ENCODE data around the gene CORIN. TPM values are rescaled to one million over a fixed set of nuclear protein-coding genes. Genes with fewer than 3 reads are reported as not detected.
"Not testable (repeated sequence)": the region's sequence is repeated elsewhere in the genome, so short reads cannot be mapped to it uniquely, and the experiment has no call there.

The CORIN gene
- polyA plus RNA-seq, 1 donor (not counting 4 experiments of a cell fraction or from before 2014, with no cell fraction given) = 0.14 TPM

DNA sequence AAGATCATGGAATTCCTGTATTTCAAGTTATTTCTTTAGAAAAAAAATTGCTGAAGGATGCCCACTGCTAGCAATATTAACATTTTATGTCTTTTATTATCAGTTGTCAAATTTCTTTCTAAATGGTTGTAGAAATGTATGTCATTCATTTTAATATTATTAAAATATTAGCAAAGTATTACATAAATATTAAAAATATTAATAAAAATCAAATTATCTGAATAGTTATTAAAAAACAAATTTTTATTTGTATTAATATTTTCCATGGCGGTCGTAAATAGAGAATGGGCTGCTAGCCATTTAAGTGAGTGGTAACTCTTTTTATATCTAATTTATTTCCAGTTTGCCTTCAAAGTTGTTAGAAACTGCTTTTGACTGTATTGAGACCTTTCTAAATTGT is 280.6 kb downstream of the CORIN start:
- FAIRE-seq = no peak
- no peak for DNase-seq (ENCODE audit: low read depth, low spot score)
- TF ChIP-seq EZH2 (IDR thresholded peaks at IDR 0.05; ENCODE audit: low read length) = no peak
- dilution Hi-C loops (cut with MboI; ENCODE audit: extremely low pct_ligation_motif_present, low sequenced_read_pairs) = no loop called here
- Histone ChIP-seq H3K9me3 (ENCODE audit: control insufficient read depth, low read depth, low read length) (no peaks in the 10 kb centered on the region), H3K9ac (ENCODE audit: control insufficient read depth, extremely low read depth, insufficient read depth, low read length) (no peak overlapping the region), H2AFZ (ENCODE audit: control insufficient read depth, low read length) (no peak overlapping the region), H3K4me3 (ENCODE audit: control insufficient read depth in 2 of 3, extremely low read depth in 1 of 3, insufficient read depth in 2 of 3, low read depth in 1 of 3, low read length in 3 of 3) (no peak overlapping the region), H3K4me1 (ENCODE audit: control insufficient read depth, extremely low read depth, insufficient read depth, low read length) (peaks cover 34% of the 10 kb centered on the region), H3K36me3 (ENCODE audit: control insufficient read depth in 2 of 2, extremely low read depth in 1 of 2, insufficient read depth in 2 of 2, low read length in 2 of 2) (peaks cover 17 to 19% of the 10 kb centered on the region in 2 experiments), H4K20me1 (ENCODE audit: control insufficient read depth, extremely low read depth, insufficient read depth, low read length) (no peaks in the 10 kb centered on the region), H3K79me2 (ENCODE audit: control insufficient read depth, insufficient read depth, low read length) (no peaks in the 10 kb centered on the region), H3K9me1 (ENCODE audit: control insufficient read depth, extremely low read depth, insufficient read depth, low read length) (no peaks in the 10 kb centered on the region), H3K27me3 (ENCODE audit: control insufficient read depth, extremely low read depth, insufficient read depth, low read length) (no peaks in the 10 kb centered on the region), H3K27ac (ENCODE audit: control insufficient read depth, insufficient read depth, low read length) (no peak overlapping the region), H3K4me2 (ENCODE audit: control insufficient read depth, extremely low read depth, insufficient read depth, low read depth, low read length) (no peak overlapping the region)

DNA sequence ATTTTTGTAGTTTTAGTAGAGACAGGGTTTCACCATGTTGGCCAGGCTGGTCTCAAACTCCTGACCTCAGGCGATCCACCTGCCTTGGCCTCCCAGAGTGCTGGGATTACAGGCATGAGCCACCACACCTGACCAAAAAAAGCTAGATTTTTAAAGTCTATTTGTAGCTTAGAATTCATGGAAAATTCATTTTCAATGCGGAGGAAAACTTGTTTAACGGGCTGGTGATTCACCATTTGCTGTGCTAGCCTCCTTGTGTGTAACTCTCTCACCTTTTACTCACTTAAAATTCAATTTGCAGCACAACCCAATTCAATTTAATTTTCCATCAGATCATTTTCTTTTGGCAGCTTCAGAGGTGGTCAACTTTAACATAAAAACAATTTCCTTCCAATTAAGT is 281.9 kb downstream of the CORIN start:
- DNase-seq (ENCODE audit: low read depth, low spot score); H3K27me3 ChIP-seq (ENCODE audit: control insufficient read depth, extremely low read depth, insufficient read depth, low read length); H3K4me3 ChIP-seq (ENCODE audit: control insufficient read depth in 2 of 3, extremely low read depth in 1 of 3, insufficient read depth in 2 of 3, low read depth in 1 of 3, low read length in 3 of 3); H3K27ac ChIP-seq (ENCODE audit: control insufficient read depth, insufficient read depth, low read length); H2AFZ ChIP-seq (ENCODE audit: control insufficient read depth, low read length); H3K9me1 ChIP-seq (ENCODE audit: control insufficient read depth, extremely low read depth, insufficient read depth, low read length); H3K79me2 ChIP-seq (ENCODE audit: control insufficient read depth, insufficient read depth, low read length); dilution Hi-C loops (cut with MboI; ENCODE audit: extremely low pct_ligation_motif_present, low sequenced_read_pairs); H3K9me3 ChIP-seq (ENCODE audit: control insufficient read depth, low read depth, low read length); FAIRE-seq; H4K20me1 ChIP-seq (ENCODE audit: control insufficient read depth, extremely low read depth, insufficient read depth, low read length); H3K9ac ChIP-seq (ENCODE audit: control insufficient read depth, extremely low read depth, insufficient read depth, low read length): not testable (repeated sequence)
- H3K36me3 ChIP-seq (ENCODE audit: control insufficient read depth in 2 of 2, extremely low read depth in 1 of 2, insufficient read depth in 2 of 2, low read length in 2 of 2) = peaks cover 15 to 19% of the 10 kb centered on the region in 2 experiments
- peak overlapping the region; percentile 25 for H3K4me2 ChIP-seq (ENCODE audit: control insufficient read depth, extremely low read depth, insufficient read depth, low read depth, low read length)
- peaks cover 47% of the 10 kb centered on the region for H3K4me1 ChIP-seq (ENCODE audit: control insufficient read depth, extremely low read depth, insufficient read depth, low read length)

DNA sequence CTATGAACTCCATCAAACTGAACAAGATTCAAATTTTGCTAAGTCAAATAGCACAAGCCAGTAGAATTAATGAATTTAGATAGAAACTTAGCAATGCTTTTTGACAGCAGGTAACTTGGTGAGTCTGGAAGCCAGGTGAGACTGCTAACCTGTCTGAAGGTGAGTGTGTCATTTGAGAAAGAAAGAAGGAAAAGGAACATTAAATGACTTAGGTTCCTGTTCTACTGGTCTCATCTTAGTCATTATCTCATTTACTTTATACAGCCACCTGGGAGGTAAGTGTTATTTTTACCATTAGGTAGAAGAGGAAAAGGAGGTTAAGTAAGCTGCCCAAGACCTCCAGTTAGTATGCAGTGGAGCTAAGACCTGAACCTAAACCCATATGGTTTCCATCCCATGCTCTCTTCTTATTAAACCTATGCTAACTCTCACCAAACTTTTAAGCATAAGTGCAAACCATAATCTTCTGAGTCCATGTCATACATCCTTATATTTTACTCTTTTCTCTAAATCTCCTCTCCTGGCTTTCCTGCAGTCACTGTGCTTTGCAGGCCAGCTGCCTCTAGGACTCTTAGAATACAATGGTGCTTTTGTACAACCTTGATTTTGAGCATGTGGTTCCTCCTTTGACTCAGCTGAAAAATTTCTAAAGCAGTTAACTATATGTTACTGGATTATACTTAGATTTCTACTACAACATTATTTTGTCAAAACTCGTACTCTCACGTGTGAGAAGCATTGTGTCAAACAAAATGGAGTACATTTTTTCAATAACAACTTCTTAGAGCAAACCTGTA is 284.3 kb downstream of the CORIN start:
- H3K36me3 ChIP-seq (ENCODE audit: control insufficient read depth in 2 of 2, extremely low read depth in 1 of 2, insufficient read depth in 2 of 2, low read length in 2 of 2) = peaks cover 7 to 15% of the 10 kb centered on the region in 2 experiments
- H3K9me1 ChIP-seq (ENCODE audit: control insufficient read depth, extremely low read depth, insufficient read depth, low read length) = no peaks in the 10 kb centered on the region
- dilution Hi-C loops (cut with MboI; ENCODE audit: extremely low pct_ligation_motif_present, low sequenced_read_pairs) = no loop called here
- H3K79me2 ChIP-seq (ENCODE audit: control insufficient read depth, insufficient read depth, low read length) = no peaks in the 10 kb centered on the region
- TF ChIP-seq EZH2 (IDR thresholded peaks at IDR 0.05; ENCODE audit: low read length) = no peak
- TF ChIP-seq, protein P1, sequence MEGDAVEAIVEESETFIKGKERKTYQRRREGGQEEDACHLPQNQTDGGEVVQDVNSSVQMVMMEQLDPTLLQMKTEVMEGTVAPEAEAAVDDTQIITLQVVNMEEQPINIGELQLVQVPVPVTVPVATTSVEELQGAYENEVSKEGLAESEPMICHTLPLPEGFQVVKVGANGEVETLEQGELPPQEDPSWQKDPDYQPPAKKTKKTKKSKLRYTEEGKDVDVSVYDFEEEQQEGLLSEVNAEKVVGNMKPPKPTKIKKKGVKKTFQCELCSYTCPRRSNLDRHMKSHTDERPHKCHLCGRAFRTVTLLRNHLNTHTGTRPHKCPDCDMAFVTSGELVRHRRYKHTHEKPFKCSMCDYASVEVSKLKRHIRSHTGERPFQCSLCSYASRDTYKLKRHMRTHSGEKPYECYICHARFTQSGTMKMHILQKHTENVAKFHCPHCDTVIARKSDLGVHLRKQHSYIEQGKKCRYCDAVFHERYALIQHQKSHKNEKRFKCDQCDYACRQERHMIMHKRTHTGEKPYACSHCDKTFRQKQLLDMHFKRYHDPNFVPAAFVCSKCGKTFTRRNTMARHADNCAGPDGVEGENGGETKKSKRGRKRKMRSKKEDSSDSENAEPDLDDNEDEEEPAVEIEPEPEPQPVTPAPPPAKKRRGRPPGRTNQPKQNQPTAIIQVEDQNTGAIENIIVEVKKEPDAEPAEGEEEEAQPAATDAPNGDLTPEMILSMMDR (optimal IDR thresholded peaks at IDR 0.05 in 1 of 3, IDR thresholded peaks at IDR 0.05 in 1 of 3, conservative IDR thresholded peaks at IDR 0.05 in 1 of 3; ENCODE audit: extremely low read depth in 1 of 3, insufficient read depth in 2 of 3, low read length in 3 of 3) = no peak
- no peak overlapping the region for H3K4me2 ChIP-seq (ENCODE audit: control insufficient read depth, extremely low read depth, insufficient read depth, low read depth, low read length)
- H3K9ac ChIP-seq (ENCODE audit: control insufficient read depth, extremely low read depth, insufficient read depth, low read length) = no peak overlapping the region
- H3K9me3 ChIP-seq (ENCODE audit: control insufficient read depth, low read depth, low read length) = no peaks in the 10 kb centered on the region
- H3K4me3 ChIP-seq (ENCODE audit: control insufficient read depth in 2 of 3, extremely low read depth in 1 of 3, insufficient read depth in 2 of 3, low read depth in 1 of 3, low read length in 3 of 3) = no peak overlapping the region
- H3K4me1 ChIP-seq (ENCODE audit: control insufficient read depth, extremely low read depth, insufficient read depth, low read length) = peaks cover 49% of the 10 kb centered on the region
- DNase-seq (ENCODE audit: low read depth, low spot score) (no peak), FAIRE-seq (peak; percentile 70)
- H2AFZ ChIP-seq (ENCODE audit: control insufficient read depth, low read length) = no peak overlapping the region
- H3K27ac ChIP-seq (ENCODE audit: control insufficient read depth, insufficient read depth, low read length) = peak overlapping the region; percentile 6
- no peaks in the 10 kb centered on the region for H4K20me1 ChIP-seq (ENCODE audit: control insufficient read depth, extremely low read depth, insufficient read depth, low read length)
- no peaks in the 10 kb centered on the region for H3K27me3 ChIP-seq (ENCODE audit: control insufficient read depth, extremely low read depth, insufficient read depth, low read length)

All from keratinocyte (primary cell).